SK-N-SH (cell line): ENCODE measurements around the gene XPR1. TPM values are rescaled to one million over a fixed set of nuclear protein-coding genes. Genes with fewer than 3 reads are reported as not detected.

ENCODE experiments used
- CTCF ChIA-PET: fragments of 300-600, 350-600 bp; formaldehyde crosslinking; extraction: SDS; loops from one replicate; lab custom pipeline; 2021; lab: Yijun Ruan, JAX
- POLR2A ChIA-PET: fragments of 350-600 bp; sonication (Branson Sonifier 250); formaldehyde crosslinking; extraction: SDS; loops from one replicate; lab custom pipeline; 2020; ENCODE audit warnings: antibody characterized with exemption, inconsistent platforms; lab: Yijun Ruan, JAX
- DNase-seq: peaks from one replicate; pipeline ENCODE4 v3.0.0; 2012
- H2AFZ ChIP-seq: fragments of 200-600 bp; sonication (generic); 2 replicates; pipeline ENCODE4 v1.8.1; 2016; ENCODE audit warnings: antibody characterized with exemption, mild to moderate bottlenecking, low read depth
- H3F3A ChIP-seq: fragments of 200-600 bp; sonication (generic); replicated peaks from 2 replicates; pipeline ENCODE3; 2016; ENCODE audit warnings: antibody characterized with exemption, mild to moderate bottlenecking; ENCODE audit not compliant: insufficient read depth
- H3K27ac ChIP-seq, 2 experiments: fragments of 200-500 bp in 1 of 2; fragments of 200-600 bp in 1 of 2; sonication (Bioruptor generic) in 1 of 2; sonication (generic), shearing (Covaris generic) in 1 of 2; 2 replicates each; pipeline versions ENCODE4 v1.5.1 to v1.6.1; 2014 to 2016; ENCODE audit warnings: low read depth in 2 of 2, inconsistent platforms in 1 of 2, low read length in 1 of 2, mild to moderate bottlenecking in 1 of 2, mixed read lengths in 1 of 2
- H3K27me3 ChIP-seq: fragments of 200-600 bp; sonication (generic), shearing (Covaris generic); 2 replicates; pipeline ENCODE4 v1.6.1; 2016; ENCODE audit warnings: mixed run types; ENCODE audit not compliant: insufficient read depth
- H3K36me3 ChIP-seq, 2 experiments: fragments of 200-500 bp in 1 of 2; fragments of 200-600 bp in 1 of 2; sonication (Bioruptor generic) in 1 of 2; sonication (generic) in 1 of 2; replicated peaks in 1 of 2; 2 replicates each; pipeline versions ENCODE3 to v1.5.1; 2014 to 2016; ENCODE audit warnings: low read length in 1 of 2, mild to moderate bottlenecking in 1 of 2; ENCODE audit not compliant: insufficient read depth in 2 of 2, control insufficient read depth in 1 of 2
- H3K4me1 ChIP-seq, 2 experiments: fragments of 200-500 bp in 1 of 2; fragments of 200-600 bp in 1 of 2; sonication (Bioruptor generic) in 1 of 2; sonication (generic), shearing (Covaris generic) in 1 of 2; 2 replicates each; pipeline versions ENCODE4 v1.5.1 to v1.6.1; 2014 to 2016; ENCODE audit warnings: low read depth in 1 of 2, low read length in 1 of 2, mixed run types in 1 of 2; ENCODE audit not compliant: insufficient read depth in 2 of 2, control insufficient read depth in 1 of 2
- H3K4me2 ChIP-seq: fragments of 200-600 bp; sonication (generic), shearing (Covaris generic); 2 replicates; pipeline ENCODE4 v1.6.1; 2017; ENCODE audit warnings: mixed run types
- H3K4me3 ChIP-seq, 2 experiments: fragments of 200-500 bp in 1 of 2; fragments of 200-600 bp in 1 of 2; sonication (Bioruptor generic) in 1 of 2; sonication (generic), shearing (Covaris generic) in 1 of 2; 2 replicates each; pipeline versions ENCODE4 v1.5.1 to v1.8.1; 2014 to 2016; ENCODE audit warnings: low read depth in 2 of 2, inconsistent platforms in 1 of 2, low read length in 1 of 2, mild to moderate bottlenecking in 1 of 2, mixed read lengths in 1 of 2, moderate library complexity in 1 of 2
- H3K79me2 ChIP-seq: fragments of 200-600 bp; sonication (generic); 2 replicates; pipeline ENCODE4 v1.8.1; 2017; ENCODE audit warnings: mild to moderate bottlenecking; ENCODE audit not compliant: insufficient read depth
- H3K9ac ChIP-seq: fragments of 200-600 bp; sonication (generic); 2 replicates; pipeline ENCODE4 v1.6.1; 2017; ENCODE audit warnings: mixed run types
- H3K9me2 ChIP-seq: fragments of 200-600 bp; sonication (generic); 2 replicates; pipeline ENCODE4 v1.6.1; 2017; ENCODE audit warnings: mixed run types
- H3K9me3 ChIP-seq: fragments of 200-600 bp; sonication (generic); 2 replicates; pipeline ENCODE4 v1.6.1; 2017; ENCODE audit warnings: mixed run types, mild to moderate bottlenecking, moderate library complexity
- H4K20me1 ChIP-seq: fragments of 200-600 bp; sonication (generic); 2 replicates; pipeline ENCODE4 v1.6.1; 2017; ENCODE audit warnings: mild to moderate bottlenecking, mixed run types; ENCODE audit not compliant: insufficient read depth
- CTCF ChIP-seq: fragments of 200-600 bp; sonication (generic); IDR thresholded peaks from 2 replicates; pipeline ENCODE4 v1.6.1; 2017; ENCODE audit warnings: antibody characterized with exemption, mild to moderate bottlenecking, moderate library complexity
- ELF1 ChIP-seq: IDR thresholded peaks from 2 replicates; pipeline ENCODE4 v1.4.0; 2012
- EZH2phosphoT487 ChIP-seq: fragments of 200-600 bp; sonication (generic); IDR thresholded peaks from 2 replicates; pipeline ENCODE4 v1.6.1; 2017; ENCODE audit warnings: low read depth, mixed run types, mild to moderate bottlenecking, antibody characterized with exemption, moderate library complexity, borderline replicate concordance
- FOXJ3 ChIP-seq: sonication (generic); formaldehyde crosslinking; IDR thresholded peaks from 2 replicates; pipeline ENCODE4 v1.5.1; 2020; ENCODE audit warnings: mild to moderate bottlenecking, missing genetic modification reagents
- GABPA ChIP-seq: IDR thresholded peaks from 2 replicates; pipeline ENCODE4 v1.4.0; 2012; ENCODE audit warnings: low read depth, mild to moderate bottlenecking
- JUND ChIP-seq: IDR thresholded peaks from 2 replicates; pipeline ENCODE4 v1.4.0; 2012
- MEF2A ChIP-seq: IDR thresholded peaks from 2 replicates; pipeline ENCODE4 v1.4.0; 2012; ENCODE audit warnings: low read depth, borderline replicate concordance
- MXI1 ChIP-seq: IDR thresholded peaks from 2 replicates; pipeline ENCODE4 v1.6.1; 2012; ENCODE audit warnings: mild to moderate bottlenecking, low read depth, low read length, improper control_type of control experiment
- NRF1 ChIP-seq: IDR thresholded peaks from 2 replicates; pipeline ENCODE4 v1.6.1; 2012; ENCODE audit warnings: low read depth, mild to moderate bottlenecking, low read length
- RAD21 ChIP-seq: IDR thresholded peaks from 2 replicates; pipeline ENCODE4 v1.6.1; 2012; ENCODE audit warnings: mild to moderate bottlenecking, low read length
- RCOR1 ChIP-seq: fragments of 150-350 bp; IDR thresholded peaks from 2 replicates; pipeline ENCODE4 v1.6.1; 2017; ENCODE audit warnings: antibody characterized with exemption, low read length
- REST ChIP-seq: IDR thresholded peaks from 2 replicates; pipeline ENCODE4 v1.6.1; 2012; ENCODE audit warnings: mild to moderate bottlenecking, low read depth, low read length, moderate library complexity
- RXRA ChIP-seq: IDR thresholded peaks from 2 replicates; pipeline ENCODE4 v1.4.0; 2012; ENCODE audit warnings: low read depth, mild to moderate bottlenecking, borderline replicate concordance
- SMC3 ChIP-seq: IDR thresholded peaks from 2 replicates; pipeline ENCODE4 v1.6.1; 2012; ENCODE audit warnings: low read depth, low read length, improper control_type of control experiment
- TAF1 ChIP-seq: IDR thresholded peaks from 2 replicates; pipeline ENCODE4 v1.6.1; 2012; ENCODE audit warnings: low read depth, mild to moderate bottlenecking, low read length, moderate library complexity, borderline replicate concordance
- TCF12 ChIP-seq: IDR thresholded peaks from 2 replicates; pipeline ENCODE4 v1.4.0; 2012
- YY1 ChIP-seq: IDR thresholded peaks from 2 replicates; pipeline ENCODE4 v1.4.0; 2012; ENCODE audit warnings: low read depth, mild to moderate bottlenecking
- WGBS: methylation state at CpG from one replicate; pipeline ENCODE4 v1.1.6; 2017; ENCODE audit warnings: low lambda C conversion rate; 5-methylcytosine and 5-hydroxymethylcytosine counted together
- polyA plus RNA-seq, 3 experiments: library from polyadenylated mRNA; depleted of rRNA; stranded (reverse); fragments of >200 nt; gene quantifications; 2 replicates each; pipeline ENCODE4 v1.2.3, GENCODE V29; 2012

The XPR1 gene
- polyA plus RNA-seq, 1 of the 3 experiments (the other 2 are of a cell fraction) = 7.9 TPM

GRCh38 chr1:180636138-180636537 lies 4.3 kb downstream of the XPR1 start:
- H3K9ac ChIP-seq = no peak overlapping the region
- TF ChIP-seq TAF1 (no peak), NRF1 (no peak), RXRA (no peak), SMC3 (peak; percentile 46; the same call in 1 of the 2 replicates), JUND (no peak), GABPA (no peak), MEF2A (no peak), REST (no peak), CTCF (peak; percentile 49), ELF1 (no peak), RAD21 (peak; percentile 74), TCF12 (no peak), EZH2phosphoT487 (no peak), MXI1 (no peak), FOXJ3 (CRISPR knock-in tag) (no peak), RCOR1 (no peak), YY1 (no peak)
- H3K79me2 ChIP-seq = peaks cover 75% of the 10 kb centered on the region
- no peak overlapping the region for H3K4me2 ChIP-seq
- DNase-seq = no peak
- H3K4me1 ChIP-seq = peaks cover 19 to 22% of the 10 kb centered on the region in 2 experiments; a peak in 3 of 4 replicates
- H3F3A ChIP-seq = peaks cover 3% of the 10 kb centered on the region
- no peaks in the 10 kb centered on the region for H3K9me3 ChIP-seq
- H3K36me3 ChIP-seq = peaks cover 0 to 4% of the 10 kb centered on the region in 2 experiments
- 83% methylated on average over 5 of the region's 5 CpGs for WGBS
- no peak overlapping the region for H2AFZ ChIP-seq
- no peak overlapping the region for H3K27ac ChIP-seq
- H3K4me3 ChIP-seq = no peak overlapping the region
- no peaks in the 10 kb centered on the region for H3K9me2 ChIP-seq
- ChIA-PET POLR2A (no interaction called here), CTCF (interaction anchor here (1.0 to 3.9 kb wide), 9 partner anchors 12 to 506 kb away, joined by 3 to 50 read pairs (median 5); no protein-coding TSS in a partner anchor)
- H4K20me1 ChIP-seq = peaks cover 19% of the 10 kb centered on the region
- no peaks in the 10 kb centered on the region for H3K27me3 ChIP-seq
